Stimulated activated CD4-positive, alpha-beta T cell treated with anti-CD3 and anti-CD28 coated beads, Interleukin-2, amount 100 ng/mL, for 4 hours (primary cell): ENCODE measurements around the gene GRB10.
"Not testable (repeated sequence)": the region's sequence is repeated elsewhere in the genome, so short reads cannot be mapped to it uniquely, and the experiment has no call there.

ENCODE experiments used
- DNase-seq: peaks from one replicate; pipeline ENCODE4 v3.0.0-alpha.2; 2020; ENCODE audit warnings: low read depth

The GRB10 gene

GRCh38 chr7:50580057-50580456 lies 202.6 kb downstream of the GRB10 start:
- DNase-seq, result no peak

GRCh38 chr7:50578105-50578504 lies 204.6 kb downstream of the GRB10 start:
- DNase-seq, result not testable (repeated sequence)

- DNase-seq, result no peak
Observed at GRCh38 chr7:50577569-50577968, 205.1 kb downstream of the GRB10 start.

GRCh38 chr7:50576388-50576787 lies 206.3 kb downstream of the GRB10 start:
- not testable (repeated sequence) for DNase-seq

GRCh38 chr7:50567715-50568261 lies 214.9 kb downstream of the GRB10 start:
- DNase-seq, result no peak

GRCh38 chr7:50565977-50566376 lies 216.7 kb downstream of the GRB10 start:
- no peak for DNase-seq

- DNase-seq, result no peak
Observed at GRCh38 chr7:50565559-50565916, 217.2 kb downstream of the GRB10 start.

- no peak for DNase-seq
Observed at GRCh38 chr7:50564640-50565558, 217.8 kb downstream of the GRB10 start, which contains the start of gene DDC. Gene DDC, minus strand, starts transcription at chr7:50565405. Its CDS starts 21,320 bp downstream, at chr7:50544085.

GRCh38 chr7:50564171-50564570 lies 218.5 kb downstream of the GRB10 start:
- no peak for DNase-seq

- no peak for DNase-seq
Observed at GRCh38 chr7:50562136-50562535, 220.6 kb downstream of the GRB10 start.

- DNase-seq, result no peak
Observed at GRCh38 chr7:50560865-50561351, 221.8 kb downstream of the GRB10 start.

GRCh38 chr7:50559881-50560280 lies 222.8 kb downstream of the GRB10 start:
- no peak for DNase-seq

GRCh38 chr7:50558294-50559053 lies 224.2 kb downstream of the GRB10 start:
- no peak for DNase-seq

GRCh38 chr7:50557099-50557498 lies 225.6 kb downstream of the GRB10 start:
- no peak for DNase-seq

- DNase-seq, result no peak
Observed at GRCh38 chr7:50556247-50556991, 226.3 kb downstream of the GRB10 start.

- DNase-seq, result no peak
Observed at GRCh38 chr7:50555594-50556140, 227.0 kb downstream of the GRB10 start.

GRCh38 chr7:50554431-50555322 lies 228.0 kb downstream of the GRB10 start:
- DNase-seq, result no peak

- DNase-seq, result no peak
Observed at GRCh38 chr7:50553973-50554372, 228.7 kb downstream of the GRB10 start.

GRCh38 chr7:50552921-50553320 lies 229.8 kb downstream of the GRB10 start:
- no peak for DNase-seq

GRCh38 chr7:50552139-50552538 lies 230.6 kb downstream of the GRB10 start:
- no peak for DNase-seq
